Measurements from ENCODE around the gene PDCL2. TPM values are rescaled to one million over a fixed set of nuclear protein-coding genes. Genes with fewer than 3 reads are reported as not detected.
A peak's percentile ranks its signal among the peaks of the same experiment; 100 is the strongest.

The PDCL2 gene
- total RNA-seq, 1 donor from 2014 or later, result not detected

GRCh38 chr4:55578341-55579010 lies 13.6 kb downstream of the PDCL2 start:
- H3K4me3 ChIP-seq (ENCODE audit: low read depth, low read length), result no peak overlapping the region
- H3K27me3 ChIP-seq (ENCODE audit: control insufficient read depth, insufficient read depth, low read length), result no peaks in the 10 kb centered on the region
- TF ChIP-seq, protein P1, sequence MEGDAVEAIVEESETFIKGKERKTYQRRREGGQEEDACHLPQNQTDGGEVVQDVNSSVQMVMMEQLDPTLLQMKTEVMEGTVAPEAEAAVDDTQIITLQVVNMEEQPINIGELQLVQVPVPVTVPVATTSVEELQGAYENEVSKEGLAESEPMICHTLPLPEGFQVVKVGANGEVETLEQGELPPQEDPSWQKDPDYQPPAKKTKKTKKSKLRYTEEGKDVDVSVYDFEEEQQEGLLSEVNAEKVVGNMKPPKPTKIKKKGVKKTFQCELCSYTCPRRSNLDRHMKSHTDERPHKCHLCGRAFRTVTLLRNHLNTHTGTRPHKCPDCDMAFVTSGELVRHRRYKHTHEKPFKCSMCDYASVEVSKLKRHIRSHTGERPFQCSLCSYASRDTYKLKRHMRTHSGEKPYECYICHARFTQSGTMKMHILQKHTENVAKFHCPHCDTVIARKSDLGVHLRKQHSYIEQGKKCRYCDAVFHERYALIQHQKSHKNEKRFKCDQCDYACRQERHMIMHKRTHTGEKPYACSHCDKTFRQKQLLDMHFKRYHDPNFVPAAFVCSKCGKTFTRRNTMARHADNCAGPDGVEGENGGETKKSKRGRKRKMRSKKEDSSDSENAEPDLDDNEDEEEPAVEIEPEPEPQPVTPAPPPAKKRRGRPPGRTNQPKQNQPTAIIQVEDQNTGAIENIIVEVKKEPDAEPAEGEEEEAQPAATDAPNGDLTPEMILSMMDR (IDR thresholded peaks at IDR 0.05; ENCODE audit: insufficient read depth, low read length, severe bottlenecking), result no peak
- no peaks in the 10 kb centered on the region for H3K36me3 ChIP-seq (ENCODE audit: control insufficient read depth, insufficient read depth, low read length)
- DNase-seq (ENCODE audit: low read depth), result no peak
- FAIRE-seq, result no peak

- no peak overlapping the region for H3K4me3 ChIP-seq (ENCODE audit: low read depth, low read length)
- H3K27me3 ChIP-seq (ENCODE audit: control insufficient read depth, insufficient read depth, low read length), result no peaks in the 10 kb centered on the region
- TF ChIP-seq, protein P1 (IDR thresholded peaks at IDR 0.05; ENCODE audit: insufficient read depth, low read length, severe bottlenecking), result no peak
- DNase-seq (ENCODE audit: low read depth) (no peak), FAIRE-seq (no peak)
- no peaks in the 10 kb centered on the region for H3K36me3 ChIP-seq (ENCODE audit: control insufficient read depth, insufficient read depth, low read length)
Measured at GRCh38 chr4:55575513-55575912, 16.5 kb downstream of the PDCL2 start.

DNA sequence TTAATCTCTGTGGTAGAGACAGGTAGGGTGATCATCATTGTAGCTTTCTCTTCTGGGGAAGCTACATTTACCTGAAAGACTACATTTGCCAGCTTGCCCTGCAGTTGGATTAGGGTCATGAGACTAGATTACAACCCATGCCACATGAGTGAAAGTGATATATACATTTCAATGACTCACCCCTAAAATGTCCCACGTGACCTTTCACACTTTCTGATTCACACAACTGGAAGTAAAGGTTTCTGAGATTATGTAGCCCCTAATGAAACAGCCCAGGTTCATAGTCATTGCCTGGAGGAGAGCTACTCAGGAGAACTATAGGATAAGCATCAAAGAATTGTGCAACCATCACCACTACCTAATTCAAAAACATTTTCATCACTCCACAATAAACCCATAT lies 17.8 kb downstream of the PDCL2 start:
- no peaks in the 10 kb centered on the region for H3K36me3 ChIP-seq (ENCODE audit: control insufficient read depth, insufficient read depth, low read length)
- no peak for FAIRE-seq
- DNase-seq (ENCODE audit: low read depth), result peak; percentile 49
- no peaks in the 10 kb centered on the region for H3K27me3 ChIP-seq (ENCODE audit: control insufficient read depth, insufficient read depth, low read length)
- TF ChIP-seq, protein P1 (IDR thresholded peaks at IDR 0.05; ENCODE audit: insufficient read depth, low read length, severe bottlenecking), result no peak
- H3K4me3 ChIP-seq (ENCODE audit: low read depth, low read length), result no peak overlapping the region

GRCh38 chr4:55571806-55572205 lies 20.2 kb downstream of the PDCL2 start:
- DNase-seq (ENCODE audit: low read depth) (no peak), FAIRE-seq (no peak)
- H3K4me3 ChIP-seq (ENCODE audit: low read depth, low read length), result no peak overlapping the region
- TF ChIP-seq, protein P1 (IDR thresholded peaks at IDR 0.05; ENCODE audit: insufficient read depth, low read length, severe bottlenecking), result no peak
- H3K36me3 ChIP-seq (ENCODE audit: control insufficient read depth, insufficient read depth, low read length), result no peaks in the 10 kb centered on the region
- no peaks in the 10 kb centered on the region for H3K27me3 ChIP-seq (ENCODE audit: control insufficient read depth, insufficient read depth, low read length)

GRCh38 chr4:55568905-55569504 lies 23.0 kb downstream of the PDCL2 start:
- H3K27me3 ChIP-seq (ENCODE audit: control insufficient read depth, insufficient read depth, low read length), result no peaks in the 10 kb centered on the region
- TF ChIP-seq, protein P1 (IDR thresholded peaks at IDR 0.05; ENCODE audit: insufficient read depth, low read length, severe bottlenecking), result no peak
- no peak for DNase-seq (ENCODE audit: low read depth)
- no peak overlapping the region for H3K4me3 ChIP-seq (ENCODE audit: low read depth, low read length)
- FAIRE-seq, result no peak
- no peaks in the 10 kb centered on the region for H3K36me3 ChIP-seq (ENCODE audit: control insufficient read depth, insufficient read depth, low read length)
